Thoracic aorta (tissue), 2 donors: ENCODE results near the gene CST1. TPM values are rescaled to one million over a fixed set of nuclear protein-coding genes. Genes with fewer than 3 reads are reported as not detected.
"Not testable (repeated sequence)": the region's sequence is repeated elsewhere in the genome, so short reads cannot be mapped to it uniquely, and the experiment has no call there.

Source experiments
- ATAC-seq: fragments of 150-250 bp; one replicate; pipeline ENCODE4 v1.8.0; 2017; ENCODE audit warnings: low read depth; ENCODE audit not compliant: insufficient number of reproducible peaks, low FRiP score
- DNase-seq: peaks from one replicate; pipeline ENCODE4 v3.0.0-alpha.2; 2020; ENCODE audit warnings: low spot score
- H3K27ac ChIP-seq, 2 donors: fragments of 200-600 bp; sonication (generic); 1 replicate in 1 of 2; 2 replicates in 1 of 2; pipeline ENCODE4 v1.5.1; 2016; ENCODE audit warnings: mild to moderate bottlenecking in 2 of 2, moderate library complexity in 2 of 2
- H3K27me3 ChIP-seq: fragments of 200-600 bp; sonication (generic); replicated peaks from 2 replicates; pipeline ENCODE4 v1.6.0; 2016; ENCODE audit warnings: mild to moderate bottlenecking; ENCODE audit not compliant: insufficient read depth
- H3K36me3 ChIP-seq: fragments of 200-600 bp; sonication (generic); one replicate; pipeline ENCODE4 v1.5.1; 2016
- H3K4me1 ChIP-seq, 2 donors: fragments of 200-600 bp; sonication (generic); 1 replicate in 1 of 2; 2 replicates in 1 of 2; pipeline versions ENCODE4 v1.5.1 to v1.6.0; 2016; ENCODE audit warnings: low read depth in 2 of 2, mild to moderate bottlenecking in 1 of 2; ENCODE audit not compliant: control insufficient read depth in 1 of 2
- H3K4me3 ChIP-seq: fragments of 200-600 bp; sonication (generic); 2 replicates; pipeline ENCODE4 v1.5.1; 2016; ENCODE audit warnings: mild to moderate bottlenecking
- H3K9me3 ChIP-seq: fragments of 200-600 bp; sonication (generic); 2 replicates; pipeline ENCODE4 v1.5.1; 2016
- total RNA-seq, 2 donors: library from RNA; depleted of rRNA; stranded (reverse); fragments of >200 nt; gene quantifications; one replicate each; pipeline versions ENCODE4 v1.1.0 to v1.2.3, GENCODE V29; 2016
- TF ChIP-seq, protein P1 (sequence below): fragments of 200-600 bp; sonication (generic); IDR thresholded peaks from one replicate; pipeline ENCODE4 v1.5.1; 2019; ENCODE audit warnings: antibody characterized with exemption

Gene CST1
- total RNA-seq, 2 donors from 2014 or later, result not detected

DNA sequence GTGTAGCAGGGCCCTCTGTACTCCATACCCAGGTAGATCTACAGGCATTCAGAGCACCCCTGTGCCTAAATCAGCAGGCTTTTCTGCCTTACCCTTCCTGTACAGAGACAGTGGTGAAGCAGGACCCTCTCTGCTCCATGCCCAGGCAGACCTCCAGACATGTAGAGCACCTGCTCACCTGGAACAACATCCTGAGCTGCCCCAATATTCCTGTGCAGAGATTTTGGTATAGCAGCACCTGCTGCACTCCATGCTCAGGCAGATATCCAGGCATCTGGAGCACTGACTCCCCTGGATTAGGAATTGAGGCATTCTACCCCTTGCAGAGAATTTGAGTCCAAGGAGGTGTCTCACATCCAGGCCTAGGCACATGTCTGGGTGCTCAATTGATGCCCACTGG lies 12.6 kb upstream of the CST1 start:
- TF ChIP-seq, protein P1, sequence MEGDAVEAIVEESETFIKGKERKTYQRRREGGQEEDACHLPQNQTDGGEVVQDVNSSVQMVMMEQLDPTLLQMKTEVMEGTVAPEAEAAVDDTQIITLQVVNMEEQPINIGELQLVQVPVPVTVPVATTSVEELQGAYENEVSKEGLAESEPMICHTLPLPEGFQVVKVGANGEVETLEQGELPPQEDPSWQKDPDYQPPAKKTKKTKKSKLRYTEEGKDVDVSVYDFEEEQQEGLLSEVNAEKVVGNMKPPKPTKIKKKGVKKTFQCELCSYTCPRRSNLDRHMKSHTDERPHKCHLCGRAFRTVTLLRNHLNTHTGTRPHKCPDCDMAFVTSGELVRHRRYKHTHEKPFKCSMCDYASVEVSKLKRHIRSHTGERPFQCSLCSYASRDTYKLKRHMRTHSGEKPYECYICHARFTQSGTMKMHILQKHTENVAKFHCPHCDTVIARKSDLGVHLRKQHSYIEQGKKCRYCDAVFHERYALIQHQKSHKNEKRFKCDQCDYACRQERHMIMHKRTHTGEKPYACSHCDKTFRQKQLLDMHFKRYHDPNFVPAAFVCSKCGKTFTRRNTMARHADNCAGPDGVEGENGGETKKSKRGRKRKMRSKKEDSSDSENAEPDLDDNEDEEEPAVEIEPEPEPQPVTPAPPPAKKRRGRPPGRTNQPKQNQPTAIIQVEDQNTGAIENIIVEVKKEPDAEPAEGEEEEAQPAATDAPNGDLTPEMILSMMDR, result no peak
- DNase-seq (no peak), ATAC-seq (no peak)
- H3K4me1 ChIP-seq, result no peaks in the 10 kb centered on the region
- H3K36me3 ChIP-seq, result no peaks in the 10 kb centered on the region
- no peak overlapping the region for H3K4me3 ChIP-seq
- H3K27ac ChIP-seq, result no peak overlapping the region
- no peaks in the 10 kb centered on the region for H3K9me3 ChIP-seq
- no peaks in the 10 kb centered on the region for H3K27me3 ChIP-seq

DNA sequence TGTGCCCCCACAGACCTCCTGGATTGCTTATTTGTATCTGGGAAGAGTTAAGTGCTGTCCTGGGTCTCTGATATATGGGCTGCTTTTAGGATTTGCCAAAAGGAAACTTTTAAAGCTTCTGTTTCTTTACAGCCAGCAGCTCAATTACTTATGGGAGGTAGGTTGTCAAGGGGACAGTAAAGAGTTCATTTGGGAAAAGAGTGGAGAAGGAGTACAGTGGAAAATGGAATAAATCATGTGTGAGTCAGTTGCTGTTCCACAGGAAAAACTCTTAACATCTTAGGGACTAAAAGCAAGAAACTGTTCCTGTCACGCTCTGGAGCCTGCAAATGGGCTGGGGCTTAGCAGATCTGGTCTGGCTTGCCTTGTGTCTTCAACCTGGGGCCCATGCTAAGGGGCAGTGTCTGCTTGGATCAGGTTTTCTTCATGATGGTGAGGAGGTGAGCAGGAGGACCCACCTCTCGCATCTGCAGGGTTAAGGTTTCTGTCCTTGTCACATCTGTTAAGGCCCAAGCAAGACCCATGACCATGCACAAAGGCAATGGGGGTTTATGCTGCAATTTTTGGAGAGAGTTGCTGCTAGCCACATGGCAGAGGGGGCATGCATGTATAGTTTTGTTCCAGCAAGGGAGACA lies 8.7 kb upstream of the CST1 start:
- Histone ChIP-seq H3K4me3 (no peak overlapping the region), H3K27me3 (no peaks in the 10 kb centered on the region), H3K9me3 (no peaks in the 10 kb centered on the region), H3K27ac (no peak overlapping the region), H3K4me1 (no peaks in the 10 kb centered on the region), H3K36me3 (no peaks in the 10 kb centered on the region)
- TF ChIP-seq, protein P1, result no peak
- no peak for ATAC-seq
- DNase-seq, result no peak

DNA sequence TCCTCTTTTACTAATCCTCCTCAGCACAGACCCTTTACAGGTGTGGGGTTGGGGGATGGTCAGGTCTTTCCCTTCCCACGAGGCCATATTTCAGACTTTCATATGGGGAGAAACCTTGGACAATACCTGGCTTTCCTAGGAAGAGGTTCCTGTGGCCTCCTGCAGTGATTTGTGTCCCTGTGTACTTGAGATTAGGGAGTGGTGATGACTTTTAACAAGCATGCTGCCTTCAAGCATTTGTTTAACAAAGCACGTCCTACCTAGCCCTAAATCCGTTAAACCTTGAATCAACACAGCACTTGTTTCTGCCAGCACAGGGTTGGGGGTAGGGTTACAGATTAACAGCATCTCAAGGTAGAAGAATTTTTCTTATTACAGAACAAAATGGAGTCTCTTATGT lies 6.1 kb upstream of the CST1 start:
- H3K27me3 ChIP-seq, H3K4me1 ChIP-seq, H3K27ac ChIP-seq, DNase-seq, H3K36me3 ChIP-seq, ATAC-seq, H3K9me3 ChIP-seq, H3K4me3 ChIP-seq: not testable (repeated sequence)

DNA sequence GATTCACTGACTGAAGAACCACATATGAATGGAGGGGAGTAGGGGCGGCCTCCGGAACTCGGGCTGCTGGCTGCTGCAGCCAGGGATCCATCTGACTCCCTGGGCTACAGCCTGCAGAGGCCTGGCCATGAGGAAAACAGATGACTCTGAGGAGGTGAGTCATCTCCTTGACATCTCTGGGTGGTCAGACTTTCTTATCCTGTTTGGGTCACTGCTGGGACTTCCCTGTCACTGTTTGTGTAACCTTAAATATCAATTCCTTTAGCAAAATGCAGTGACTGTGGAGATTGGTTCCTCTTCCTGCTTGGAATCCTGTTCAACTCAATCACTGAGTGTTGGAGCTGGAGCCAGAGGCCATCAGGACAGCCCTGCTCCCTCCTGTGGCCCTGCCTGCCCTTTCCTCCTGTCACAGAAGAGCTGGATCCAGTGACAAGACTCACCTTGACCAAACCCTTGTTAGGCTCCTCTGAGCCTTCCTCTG lies 4.4 kb upstream of the CST1 start:
- H3K27me3 ChIP-seq, H3K4me3 ChIP-seq: not testable (repeated sequence)

DNA sequence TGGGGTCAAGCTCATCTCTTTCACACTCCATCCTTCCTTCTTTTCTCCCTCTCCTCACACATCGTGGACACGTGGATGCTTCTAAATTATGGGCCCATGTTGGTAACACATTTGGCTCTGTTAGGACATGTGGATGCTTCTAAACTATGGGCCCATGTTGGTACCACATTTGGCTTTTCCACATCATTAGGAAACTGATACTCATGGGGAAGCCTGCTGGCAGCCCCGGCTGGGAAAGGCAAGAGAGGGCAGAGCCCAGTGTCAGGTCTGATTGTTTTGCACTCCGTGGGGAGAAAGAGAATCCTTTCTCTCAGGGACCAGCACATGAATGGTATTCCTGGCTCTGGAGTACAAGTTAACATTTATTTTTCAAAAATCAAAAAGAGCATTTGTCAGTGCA lies 4.0 kb upstream of the CST1 start:
- Histone ChIP-seq H3K27me3 (no peaks in the 10 kb centered on the region), H3K9me3 (no peaks in the 10 kb centered on the region), H3K36me3 (no peaks in the 10 kb centered on the region), H3K27ac (no peak overlapping the region), H3K4me3 (no peak overlapping the region), H3K4me1 (no peaks in the 10 kb centered on the region)
- TF ChIP-seq, protein P1, result no peak
- DNase-seq, result no peak
- no peak for ATAC-seq

More for the DNA sequence above, 4.4 kb upstream of the CST1 start:
- H3K4me1 ChIP-seq, H3K9me3 ChIP-seq, H3K27ac ChIP-seq, ATAC-seq, H3K36me3 ChIP-seq, DNase-seq: not testable (repeated sequence)

DNA sequence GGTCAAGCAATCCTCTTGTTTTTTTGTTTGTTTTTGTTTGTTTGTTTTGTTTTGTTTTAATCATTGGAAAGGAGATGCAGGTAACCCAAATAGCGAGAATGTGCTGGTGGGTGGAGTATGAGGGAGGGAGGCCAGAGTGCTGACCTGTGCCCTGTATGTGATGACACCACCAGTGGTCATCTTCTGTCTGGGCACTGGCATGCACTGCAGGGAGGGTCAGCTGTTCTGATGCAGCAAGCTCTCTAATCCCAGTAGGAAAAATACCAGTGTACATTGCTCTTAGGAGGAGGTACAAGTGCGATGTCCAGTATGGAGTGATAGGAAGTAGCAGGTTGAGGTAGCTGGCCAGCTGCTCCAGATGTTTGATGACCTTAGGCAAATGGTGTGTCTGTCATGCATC lies 2.9 kb upstream of the CST1 start:
- DNase-seq (no peak), ATAC-seq (no peak)
- no peaks in the 10 kb centered on the region for H3K9me3 ChIP-seq
- H3K27me3 ChIP-seq, result no peaks in the 10 kb centered on the region
- no peak overlapping the region for H3K27ac ChIP-seq
- no peaks in the 10 kb centered on the region for H3K4me1 ChIP-seq
- TF ChIP-seq, protein P1, result no peak
- H3K4me3 ChIP-seq, result no peak overlapping the region
- H3K36me3 ChIP-seq, result no peaks in the 10 kb centered on the region
